Fibroblast of lung (primary cell): ENCODE data around the gene DIP2C. TPM values are rescaled to one million over a fixed set of nuclear protein-coding genes. Genes with fewer than 3 reads are reported as not detected.

ENCODE experiments used
- DNase-seq, 2 donors: peaks; one replicate each; pipeline versions ENCODE4 v3.0.0 to v3.0.0-alpha.2; 2010; ENCODE audit warnings: low read depth in 2 of 2
- H2AFZ ChIP-seq: 2 replicates; pipeline ENCODE4 v1.5.1; 2012; ENCODE audit warnings: low read length, control low read depth, inconsistent platforms
- H3K27ac ChIP-seq: 2 replicates; pipeline ENCODE4 v1.5.1; 2011; ENCODE audit warnings: low read length, control low read depth; ENCODE audit not compliant: insufficient read depth
- H3K27me3 ChIP-seq: 2 replicates; pipeline ENCODE4 v1.5.1; 2011; ENCODE audit warnings: mild to moderate bottlenecking, low read length; ENCODE audit not compliant: control insufficient read depth, insufficient read depth
- H3K36me3 ChIP-seq: 2 replicates; pipeline ENCODE4 v1.5.1; 2011; ENCODE audit warnings: low read length; ENCODE audit not compliant: control insufficient read depth, insufficient read depth
- H3K4me1 ChIP-seq: 2 replicates; pipeline ENCODE4 v1.5.1; 2011; ENCODE audit warnings: low read length; ENCODE audit not compliant: control insufficient read depth, insufficient read depth; ENCODE audit errors: extremely low read depth
- H3K4me2 ChIP-seq: 2 replicates; pipeline ENCODE4 v1.5.1; 2011; ENCODE audit warnings: low read length, control low read depth; ENCODE audit not compliant: insufficient read depth; ENCODE audit errors: extremely low read depth
- H3K4me3 ChIP-seq, 4 experiments: fragments of 200-600 bp in 1 of 4; sonication (generic) in 1 of 4; replicated peaks in 1 of 4; 2 replicates each; pipeline ENCODE4 v1.5.1; 2011 to 2016; ENCODE audit warnings: low read length in 4 of 4, low read depth in 3 of 4, mild to moderate bottlenecking in 3 of 4, control low read depth in 2 of 4, inconsistent platforms in 1 of 4, mixed read lengths in 1 of 4; ENCODE audit not compliant: insufficient read depth in 1 of 4; ENCODE audit errors: control extremely low read depth in 1 of 4
- H3K79me2 ChIP-seq: 2 replicates; pipeline ENCODE4 v1.5.1; 2012; ENCODE audit warnings: mild to moderate bottlenecking, low read length, inconsistent platforms; ENCODE audit not compliant: control insufficient read depth, insufficient read depth
- H3K9ac ChIP-seq: 2 replicates; pipeline ENCODE4 v1.5.1; 2011; ENCODE audit warnings: mild to moderate bottlenecking, low read length, control low read depth; ENCODE audit not compliant: insufficient read depth
- H3K9me3 ChIP-seq: 2 replicates; pipeline ENCODE4 v1.5.1; 2012; ENCODE audit warnings: low read depth, low read length; ENCODE audit not compliant: control insufficient read depth, insufficient read depth
- H4K20me1 ChIP-seq: 2 replicates; pipeline ENCODE4 v1.5.1; 2011; ENCODE audit warnings: low read length; ENCODE audit not compliant: control insufficient read depth, insufficient read depth; ENCODE audit errors: extremely low read depth
- EZH2 ChIP-seq: IDR thresholded peaks from 2 replicates; pipeline ENCODE4 v1.5.1; 2012; ENCODE audit warnings: low read length, control low read depth, mild to moderate bottlenecking; ENCODE audit errors: missing control alignments
- polyA plus RNA-seq, 2 donors: library from polyadenylated mRNA; depleted of rRNA in 1 of 2; stranded (reverse) in 1 of 2; unstranded in 1 of 2; fragments of >200 nt; gene quantifications; 2 replicates each; pipeline ENCODE4 v1.2.1, GENCODE V29; 2011 to 2012; ENCODE audit warnings: missing spikeins in 1 of 2
- total RNA-seq: library from RNA; depleted of rRNA; stranded (reverse); fragments of >200 nt; gene quantifications from 2 replicates; pipeline ENCODE4 v1.2.1, GENCODE V29; 2014
- TF ChIP-seq, protein P1 (sequence below), 2 donors: IDR thresholded peaks in 1 of 2; conservative IDR thresholded peaks in 1 of 2; 1 replicate in 1 of 2; 2 replicates in 1 of 2; pipeline ENCODE4 v1.5.1; 2011 to 2012; ENCODE audit warnings: low read length in 2 of 2, control low read depth in 1 of 2, inconsistent platforms in 1 of 2, low read depth in 1 of 2, mild to moderate bottlenecking in 1 of 2

DIP2C gene
- total and polyA plus RNA-seq, 2 donors (not counting 1 experiment from before 2014, with no cell fraction given) = 10.7 to 18.3 TPM

DNA sequence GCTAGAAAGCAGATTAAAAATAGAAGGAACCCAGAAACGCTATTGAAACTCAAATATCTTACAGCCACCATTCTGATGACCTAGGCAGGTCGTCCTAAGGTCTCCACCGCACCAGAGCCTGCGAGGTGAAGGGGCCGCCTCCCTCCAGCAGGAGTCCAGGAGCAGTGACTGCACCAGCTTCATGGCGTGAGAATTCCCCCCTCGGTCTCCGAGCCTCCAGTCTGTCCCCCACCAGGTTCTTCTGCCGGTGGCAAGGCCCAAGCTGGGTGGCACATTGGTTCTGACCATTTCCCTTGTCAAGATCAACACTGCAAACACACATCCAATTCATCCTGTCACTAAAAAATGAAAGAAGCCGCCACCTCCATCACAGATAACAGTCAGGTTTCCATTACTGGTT is 98.7 kb downstream of the DIP2C start:
- Histone ChIP-seq H4K20me1 (no peaks in the 10 kb centered on the region), H3K36me3 (no peaks in the 10 kb centered on the region), H3K79me2 (peaks cover 22% of the 10 kb centered on the region), H3K4me2 (no peak overlapping the region), H3K9me3 (no peaks in the 10 kb centered on the region), H3K27ac (no peak overlapping the region), H2AFZ (no peak overlapping the region), H3K4me3 (no peak overlapping the region), H3K9ac (no peak overlapping the region), H3K27me3 (no peaks in the 10 kb centered on the region), H3K4me1 (peaks cover 5% of the 10 kb centered on the region)
- DNase-seq = no peak
- TF ChIP-seq EZH2 = no peak
- TF ChIP-seq, protein P1, sequence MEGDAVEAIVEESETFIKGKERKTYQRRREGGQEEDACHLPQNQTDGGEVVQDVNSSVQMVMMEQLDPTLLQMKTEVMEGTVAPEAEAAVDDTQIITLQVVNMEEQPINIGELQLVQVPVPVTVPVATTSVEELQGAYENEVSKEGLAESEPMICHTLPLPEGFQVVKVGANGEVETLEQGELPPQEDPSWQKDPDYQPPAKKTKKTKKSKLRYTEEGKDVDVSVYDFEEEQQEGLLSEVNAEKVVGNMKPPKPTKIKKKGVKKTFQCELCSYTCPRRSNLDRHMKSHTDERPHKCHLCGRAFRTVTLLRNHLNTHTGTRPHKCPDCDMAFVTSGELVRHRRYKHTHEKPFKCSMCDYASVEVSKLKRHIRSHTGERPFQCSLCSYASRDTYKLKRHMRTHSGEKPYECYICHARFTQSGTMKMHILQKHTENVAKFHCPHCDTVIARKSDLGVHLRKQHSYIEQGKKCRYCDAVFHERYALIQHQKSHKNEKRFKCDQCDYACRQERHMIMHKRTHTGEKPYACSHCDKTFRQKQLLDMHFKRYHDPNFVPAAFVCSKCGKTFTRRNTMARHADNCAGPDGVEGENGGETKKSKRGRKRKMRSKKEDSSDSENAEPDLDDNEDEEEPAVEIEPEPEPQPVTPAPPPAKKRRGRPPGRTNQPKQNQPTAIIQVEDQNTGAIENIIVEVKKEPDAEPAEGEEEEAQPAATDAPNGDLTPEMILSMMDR (conservative IDR thresholded peaks at IDR 0.05 in 1 of 2, IDR thresholded peaks at IDR 0.05 in 1 of 2; ENCODE audit: low read depth in 1 of 2, low read length in 2 of 2) = no peak

DNA sequence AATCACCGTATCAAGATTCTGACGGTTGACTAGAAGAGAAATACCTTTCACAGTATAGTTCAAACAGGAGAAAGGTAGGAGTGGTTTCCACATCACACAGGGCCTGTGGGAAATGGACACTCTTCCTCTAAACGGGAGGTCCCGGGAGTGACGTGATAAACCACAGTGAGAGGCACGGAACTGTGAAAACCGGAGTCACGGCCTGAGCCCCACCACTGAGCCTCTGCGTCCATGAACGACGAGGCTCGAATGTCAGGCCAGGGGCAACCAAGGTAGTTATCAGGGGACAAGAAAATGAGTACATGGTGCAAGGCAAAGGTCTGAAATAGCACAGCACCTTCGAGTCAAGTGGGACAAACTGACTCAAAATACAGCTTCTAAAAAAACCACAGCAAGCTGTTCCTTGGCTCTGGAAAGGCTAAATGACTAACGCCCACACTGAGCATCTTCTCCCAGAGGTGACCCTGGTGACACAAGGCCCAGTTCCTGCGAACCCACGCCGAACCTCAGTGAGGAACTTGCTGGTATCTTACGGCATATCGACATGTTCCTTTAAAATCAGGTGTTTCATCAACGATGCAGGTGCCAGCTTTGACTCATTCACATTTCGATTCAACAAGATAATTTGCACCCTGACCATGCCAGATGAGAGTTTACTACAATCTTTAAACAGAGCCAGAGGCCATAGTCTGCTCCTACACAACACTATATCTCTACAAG is 99.3 kb downstream of the DIP2C start:
- H3K4me3 ChIP-seq = no peak overlapping the region
- no peak overlapping the region for H3K4me2 ChIP-seq
- no peak overlapping the region for H3K9ac ChIP-seq
- H3K27ac ChIP-seq = no peak overlapping the region
- no peaks in the 10 kb centered on the region for H3K36me3 ChIP-seq
- H4K20me1 ChIP-seq = no peaks in the 10 kb centered on the region
- H3K79me2 ChIP-seq = peaks cover 22% of the 10 kb centered on the region
- no peaks in the 10 kb centered on the region for H3K27me3 ChIP-seq
- no peak for DNase-seq
- no peaks in the 10 kb centered on the region for H3K9me3 ChIP-seq
- TF ChIP-seq, protein P1 (conservative IDR thresholded peaks at IDR 0.05 in 1 of 2, IDR thresholded peaks at IDR 0.05 in 1 of 2; ENCODE audit: low read depth in 1 of 2, low read length in 2 of 2) = no peak
- peaks cover 5% of the 10 kb centered on the region for H3K4me1 ChIP-seq
- no peak overlapping the region for H2AFZ ChIP-seq

DNA sequence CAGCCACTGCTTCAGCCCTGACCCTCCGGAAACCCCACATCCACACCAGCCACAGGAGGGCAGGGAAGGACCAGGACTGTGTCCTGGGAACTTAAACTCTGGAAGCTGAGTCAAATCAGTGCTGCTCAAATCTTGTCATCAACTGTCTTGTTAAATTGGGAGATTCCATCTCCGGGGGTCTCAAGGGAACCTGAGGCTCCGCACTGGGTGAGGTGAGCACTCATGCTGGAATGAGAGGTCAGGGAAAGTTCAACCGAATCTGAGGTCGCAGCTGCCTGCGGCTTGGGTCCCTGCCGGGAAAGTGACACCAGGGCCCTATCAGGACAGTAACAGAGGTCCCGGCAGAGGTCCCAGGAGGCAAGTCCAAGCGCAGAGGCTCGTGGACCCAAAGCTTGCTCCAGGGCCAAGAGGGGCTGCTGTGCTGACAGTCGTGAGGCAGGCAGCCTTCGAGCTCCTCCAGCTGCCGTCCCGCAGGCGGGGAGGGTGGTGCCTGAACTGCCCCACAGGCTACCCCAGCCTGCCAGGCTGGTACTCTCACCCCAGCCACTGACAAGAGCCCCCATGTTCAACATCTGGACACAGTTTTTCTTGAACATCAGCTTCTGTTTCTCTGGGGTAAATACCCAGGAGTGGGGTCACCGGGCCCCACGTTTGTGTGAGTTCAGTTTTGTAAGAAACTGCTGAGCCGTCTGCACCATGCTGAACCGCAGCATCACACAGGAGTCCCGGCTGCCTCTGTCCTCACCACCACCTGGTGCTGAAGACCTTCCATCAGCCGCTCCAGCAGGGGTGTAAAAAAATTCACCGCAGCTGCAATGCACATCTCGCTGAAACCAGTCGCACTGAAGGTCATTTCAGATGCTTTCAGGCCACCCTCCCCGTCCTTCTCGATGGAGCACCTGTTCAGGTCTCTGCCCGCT is 101.0 kb downstream of the DIP2C start:
- H3K9ac ChIP-seq = no peak overlapping the region
- no peak overlapping the region for H3K4me2 ChIP-seq
- no peak overlapping the region for H2AFZ ChIP-seq
- no peaks in the 10 kb centered on the region for H3K9me3 ChIP-seq
- no peaks in the 10 kb centered on the region for H3K27me3 ChIP-seq
- no peaks in the 10 kb centered on the region for H4K20me1 ChIP-seq
- no peak overlapping the region for H3K27ac ChIP-seq
- no peaks in the 10 kb centered on the region for H3K36me3 ChIP-seq
- DNase-seq = peak; percentile 44 to 68
- H3K79me2 ChIP-seq = peaks cover 25% of the 10 kb centered on the region
- peaks cover 5% of the 10 kb centered on the region for H3K4me1 ChIP-seq
- no peak for TF ChIP-seq EZH2
- TF ChIP-seq, protein P1 (conservative IDR thresholded peaks at IDR 0.05 in 1 of 2, IDR thresholded peaks at IDR 0.05 in 1 of 2; ENCODE audit: low read depth in 1 of 2, low read length in 2 of 2) = peak; percentile 47 to 51
- H3K4me3 ChIP-seq = no peak overlapping the region
